HG02943 (cell line): ENCODE results near the gene ALKBH6.
"Not testable (repeated sequence)": the region's sequence is repeated elsewhere in the genome, so short reads cannot be mapped to it uniquely, and the experiment has no call there.

Source experiments
- ATAC-seq: cut with Tn5 transposase; IDR thresholded peaks from one replicate; pipeline ENCODE4 v1.9.1; 2021; ENCODE audit warnings: mild to moderate bottlenecking, low read depth, moderate library complexity; ENCODE audit not compliant: unreplicated experiment

The ALKBH6 gene

DNA sequence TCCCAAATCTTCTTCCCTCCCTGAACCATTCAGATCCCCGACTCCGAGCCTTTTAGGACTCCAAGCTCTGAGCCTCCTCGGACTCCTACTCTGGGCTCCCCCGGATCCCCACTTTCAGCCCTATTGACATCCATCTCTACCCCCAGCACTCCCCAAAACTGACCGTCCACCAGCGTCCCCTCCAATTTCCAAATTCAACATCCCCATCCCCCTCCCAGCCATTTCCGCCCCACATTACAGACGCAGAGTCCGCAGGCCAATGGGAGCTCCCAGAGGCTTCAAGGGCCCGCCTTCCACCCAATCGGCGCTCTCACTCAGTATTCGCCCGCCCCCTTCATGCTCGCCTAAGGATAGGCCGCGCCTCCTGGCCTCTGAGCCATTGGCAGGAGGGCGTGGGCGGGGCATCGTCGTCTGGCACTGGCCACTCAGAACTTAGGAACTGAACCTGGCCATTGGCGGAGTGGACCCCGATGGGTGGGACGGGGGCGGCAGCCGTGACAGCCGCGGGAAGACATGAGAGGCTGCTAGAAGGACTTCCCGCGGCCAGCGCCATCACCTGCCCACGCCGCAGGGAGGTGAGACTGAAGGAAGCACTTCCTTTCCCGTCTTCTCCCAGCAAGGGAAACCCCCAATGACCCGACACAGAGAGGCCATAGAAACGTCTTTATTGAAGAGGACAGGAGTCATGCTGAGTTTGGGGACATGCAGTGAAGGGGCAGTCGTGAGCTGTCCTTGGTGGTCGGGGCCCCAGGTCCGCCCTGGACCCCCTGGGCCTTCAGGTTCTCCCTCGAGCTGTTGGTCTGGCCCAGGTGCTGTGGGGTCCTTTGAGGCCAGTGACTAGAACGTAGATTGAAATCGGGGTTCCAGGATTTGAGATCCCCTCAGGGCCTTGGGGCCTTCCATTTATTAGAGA is at the start of gene ALKBH6:
Gene ALKBH6, minus strand, starts transcription at position 202 of the 913 bp plus-strand sequence. CDS start 816 bp downstream, outside the sequence.
- peak; percentile 93 for ATAC-seq

DNA sequence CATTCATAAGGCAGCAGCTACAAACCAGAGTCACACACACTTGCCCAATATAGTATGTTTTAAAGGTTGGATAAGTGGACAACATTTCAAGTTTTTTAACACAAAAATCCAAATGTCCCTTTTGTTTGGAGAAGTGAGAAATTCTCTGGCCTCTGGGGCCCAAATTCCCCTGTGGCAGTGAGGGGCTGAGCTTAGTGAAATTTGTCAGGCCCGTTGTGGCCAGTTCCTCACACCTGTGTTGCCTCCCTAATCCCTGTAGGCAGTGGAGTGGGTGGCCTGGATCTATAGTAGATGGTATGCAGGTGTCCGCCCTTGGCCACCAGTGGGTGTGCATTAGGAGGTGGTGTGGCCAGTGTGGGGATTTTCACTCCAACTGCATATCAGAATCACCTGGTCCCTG is 47.4 kb upstream of the ALKBH6 start:
- ATAC-seq = no peak

- ATAC-seq = no peak
Measured at GRCh38 chr19:36060430-36060829, 46.4 kb upstream of the ALKBH6 start.

GRCh38 chr19:36059180-36059910 is 45.3 kb upstream of the ALKBH6 start:
- ATAC-seq = no peak

- no peak for ATAC-seq
Measured at GRCh38 chr19:36058481-36059179, 44.6 kb upstream of the ALKBH6 start.

- peak; percentile 80 for ATAC-seq
Measured at GRCh38 chr19:36054733-36055686, 41.0 kb upstream of the ALKBH6 start, which contains the start of gene WDR62. WDR62 (plus strand) TSS chr19:36054897; CDS start chr19:36054972, 75 bp downstream.

DNA sequence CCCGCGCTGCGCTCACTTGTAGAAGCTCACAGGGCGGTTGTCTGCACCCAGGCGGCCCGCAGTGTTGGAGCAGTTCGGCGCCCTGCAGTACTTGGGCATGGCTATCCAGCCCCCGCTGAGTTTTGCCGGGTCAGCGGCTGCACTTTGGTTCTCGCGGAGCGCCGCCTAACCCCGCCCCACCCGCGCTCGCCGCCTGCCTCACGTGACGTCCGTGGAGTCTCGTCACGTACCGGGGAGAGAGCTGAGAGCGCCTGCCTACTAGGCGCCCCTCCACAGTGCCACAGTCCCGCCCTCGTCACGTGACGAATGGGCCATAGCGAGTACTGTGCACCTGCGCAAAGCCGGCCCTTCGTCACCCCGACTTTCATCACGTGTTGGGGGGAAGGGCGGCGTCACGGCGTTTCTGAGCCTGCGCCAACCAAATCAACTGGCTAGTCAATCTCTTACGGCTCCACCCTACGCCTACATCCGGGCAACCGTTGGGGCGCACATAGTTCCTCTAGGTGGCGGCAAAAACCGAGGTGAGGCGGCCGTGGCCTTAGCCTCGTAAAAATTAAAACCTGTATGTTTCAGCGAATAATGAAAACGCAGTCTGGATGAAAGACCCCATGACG is 40.2 kb upstream of the ALKBH6 start, which contains the start of gene THAP8:
Gene THAP8, minus strand, starts transcription at position 167 of the 614 bp plus-strand sequence. Its CDS starts 68 bp downstream, at position 99.
- peak; percentile 67 for ATAC-seq

GRCh38 chr19:36051637-36052036 is 37.6 kb upstream of the ALKBH6 start:
- ATAC-seq = no peak

DNA sequence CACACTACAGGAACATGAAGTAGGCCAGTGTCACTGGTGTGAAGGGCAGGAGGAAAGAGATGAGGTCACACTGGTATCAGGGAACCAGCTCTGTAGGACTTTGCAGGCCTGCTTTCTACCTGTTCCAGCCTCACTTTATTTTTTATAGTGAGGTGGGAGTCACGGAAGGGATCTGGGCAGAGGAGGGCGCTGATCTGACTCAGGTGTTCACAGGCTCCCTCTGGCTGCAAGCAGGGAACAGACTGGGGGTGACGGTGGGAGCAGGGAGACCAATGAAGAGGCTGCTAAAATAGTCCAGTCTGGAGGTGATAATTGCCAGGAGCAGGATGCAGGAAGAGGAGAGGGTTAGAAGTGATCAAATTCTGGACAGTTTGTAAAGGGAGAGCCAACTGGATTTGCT is 37.2 kb upstream of the ALKBH6 start:
- no peak for ATAC-seq

DNA sequence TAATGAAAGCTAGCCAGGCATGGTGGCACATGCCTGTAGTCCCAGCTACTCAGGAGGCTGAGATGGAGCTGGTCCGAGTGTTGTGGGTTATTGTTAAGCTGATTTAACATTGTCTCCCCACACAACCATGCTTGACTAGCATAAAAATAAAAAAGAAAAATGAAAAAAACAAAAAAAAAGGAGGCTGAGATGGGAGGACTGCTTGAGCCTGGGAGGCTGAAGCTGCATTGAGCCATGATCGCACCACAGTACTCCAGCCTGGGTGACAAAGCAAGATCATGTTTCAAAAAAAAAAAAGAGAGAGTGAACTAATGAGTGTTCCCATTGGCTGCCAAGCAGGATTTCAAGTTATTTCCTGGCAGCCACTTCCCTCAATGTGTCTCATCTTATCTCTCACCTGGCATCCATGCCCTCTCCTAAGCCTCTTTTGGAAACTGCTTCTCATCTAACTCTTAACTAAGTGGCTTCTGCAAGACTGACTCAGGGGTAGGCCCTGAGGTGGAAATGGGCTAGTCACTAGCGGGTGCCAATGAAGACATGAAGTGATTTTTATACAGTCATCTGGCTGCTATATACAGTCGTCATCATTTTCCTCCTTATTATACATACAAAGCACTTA is 35.2 kb upstream of the ALKBH6 start:
- ATAC-seq = no peak

- no peak for ATAC-seq
Measured at GRCh38 chr19:36047835-36048234, 33.8 kb upstream of the ALKBH6 start.

DNA sequence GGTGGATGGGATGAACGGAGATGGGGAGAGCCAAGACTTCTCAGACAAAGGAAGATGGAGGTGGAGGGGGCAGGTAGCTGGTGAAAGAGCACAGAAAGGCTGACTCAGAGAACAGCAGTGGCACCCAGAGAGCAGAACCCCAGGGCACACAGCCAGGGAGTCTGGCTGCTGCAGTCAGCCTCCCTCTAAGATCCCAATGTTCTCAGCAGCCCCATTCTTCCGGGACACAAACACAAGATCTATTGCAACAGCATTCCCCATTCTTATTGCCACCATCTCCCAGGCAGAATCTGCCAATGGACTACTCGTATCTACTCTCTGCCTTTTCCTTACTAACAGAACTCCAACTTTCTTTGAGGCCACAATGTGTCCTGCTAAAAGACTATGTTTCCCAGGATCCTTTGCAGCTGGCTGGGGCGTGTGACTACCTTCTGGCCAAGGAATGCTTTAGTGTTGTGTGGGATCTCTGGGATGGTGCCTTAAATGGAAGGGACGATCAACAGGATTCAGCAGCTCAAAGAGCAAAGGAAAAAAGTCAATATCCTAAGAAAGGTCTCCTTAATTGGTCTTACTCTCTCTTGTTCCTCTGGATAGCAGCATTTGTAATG is 32.5 kb upstream of the ALKBH6 start:
- ATAC-seq = no peak

GRCh38 chr19:36043952-36044351 is 29.9 kb upstream of the ALKBH6 start:
- no peak for ATAC-seq

DNA sequence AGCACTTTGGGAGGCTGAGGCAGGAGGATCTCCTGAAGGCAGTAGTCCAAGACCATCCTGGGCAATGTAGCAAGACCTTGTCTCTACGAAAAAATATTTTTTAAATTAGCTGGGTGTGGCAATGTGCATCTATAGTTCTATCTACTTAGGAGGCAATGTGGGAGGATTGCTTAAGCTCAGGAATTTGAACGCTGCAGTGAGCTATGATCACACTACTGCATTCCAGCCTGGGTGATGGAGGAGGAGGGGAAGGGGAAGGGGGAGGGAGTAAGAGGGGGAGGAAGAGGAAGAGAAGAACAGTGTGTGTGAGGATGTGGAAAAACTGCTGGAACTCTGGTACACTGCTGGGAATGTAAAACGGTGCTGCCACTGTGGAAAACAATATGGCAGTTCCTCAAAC is 27.8 kb upstream of the ALKBH6 start:
- no peak for ATAC-seq

- ATAC-seq = not testable (repeated sequence)
Measured at GRCh38 chr19:36041092-36041491, 27.1 kb upstream of the ALKBH6 start.

DNA sequence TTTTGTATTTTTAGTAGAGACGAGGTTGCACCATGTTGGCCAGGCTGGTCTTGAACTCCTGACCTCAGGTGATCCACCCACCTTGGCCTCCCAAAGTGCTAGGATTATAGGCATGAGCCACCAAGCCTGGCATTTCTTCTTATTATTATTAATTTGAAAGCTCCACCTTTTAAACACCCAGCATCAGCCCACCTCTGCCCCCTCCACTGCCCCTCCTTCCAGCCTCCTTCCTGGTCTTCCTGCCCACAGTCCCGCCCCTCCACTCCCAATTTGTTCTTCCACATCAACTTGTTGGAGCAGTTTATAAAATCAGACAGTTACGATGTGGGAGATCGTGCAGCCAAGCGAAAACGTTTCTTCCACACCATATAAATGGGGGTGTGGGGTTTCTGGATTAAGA is 26.5 kb upstream of the ALKBH6 start:
- no peak for ATAC-seq

- no peak for ATAC-seq
Measured at GRCh38 chr19:36032251-36033104, 18.5 kb upstream of the ALKBH6 start, which contains the start of gene CLIP3. CLIP3 (minus strand) TSS chr19:36032873; CDS start chr19:36032357, 516 bp downstream.
